Fibroblast of lung (primary cell): ENCODE data around the gene UBE2QL1. TPM values are rescaled to one million over a fixed set of nuclear protein-coding genes. Genes with fewer than 3 reads are reported as not detected.

Source experiments
- DNase-seq, 2 donors: peaks; one replicate each; pipeline versions ENCODE4 v3.0.0 to v3.0.0-alpha.2; 2010; ENCODE audit warnings: low read depth in 2 of 2
- H2AFZ ChIP-seq: 2 replicates; pipeline ENCODE4 v1.5.1; 2012; ENCODE audit warnings: low read length, control low read depth, inconsistent platforms
- H3K27ac ChIP-seq: 2 replicates; pipeline ENCODE4 v1.5.1; 2011; ENCODE audit warnings: low read length, control low read depth; ENCODE audit not compliant: insufficient read depth
- H3K27me3 ChIP-seq: 2 replicates; pipeline ENCODE4 v1.5.1; 2011; ENCODE audit warnings: mild to moderate bottlenecking, low read length; ENCODE audit not compliant: control insufficient read depth, insufficient read depth
- H3K36me3 ChIP-seq: 2 replicates; pipeline ENCODE4 v1.5.1; 2011; ENCODE audit warnings: low read length; ENCODE audit not compliant: control insufficient read depth, insufficient read depth
- H3K4me1 ChIP-seq: 2 replicates; pipeline ENCODE4 v1.5.1; 2011; ENCODE audit warnings: low read length; ENCODE audit not compliant: control insufficient read depth, insufficient read depth; ENCODE audit errors: extremely low read depth
- H3K4me2 ChIP-seq: 2 replicates; pipeline ENCODE4 v1.5.1; 2011; ENCODE audit warnings: low read length, control low read depth; ENCODE audit not compliant: insufficient read depth; ENCODE audit errors: extremely low read depth
- H3K4me3 ChIP-seq, 4 experiments: fragments of 200-600 bp in 1 of 4; sonication (generic) in 1 of 4; replicated peaks in 1 of 4; 2 replicates each; pipeline ENCODE4 v1.5.1; 2011 to 2016; ENCODE audit warnings: low read length in 4 of 4, low read depth in 3 of 4, mild to moderate bottlenecking in 3 of 4, control low read depth in 2 of 4, inconsistent platforms in 1 of 4, mixed read lengths in 1 of 4; ENCODE audit not compliant: insufficient read depth in 1 of 4; ENCODE audit errors: control extremely low read depth in 1 of 4
- H3K79me2 ChIP-seq: 2 replicates; pipeline ENCODE4 v1.5.1; 2012; ENCODE audit warnings: mild to moderate bottlenecking, low read length, inconsistent platforms; ENCODE audit not compliant: control insufficient read depth, insufficient read depth
- H3K9ac ChIP-seq: 2 replicates; pipeline ENCODE4 v1.5.1; 2011; ENCODE audit warnings: mild to moderate bottlenecking, low read length, control low read depth; ENCODE audit not compliant: insufficient read depth
- H3K9me3 ChIP-seq: 2 replicates; pipeline ENCODE4 v1.5.1; 2012; ENCODE audit warnings: low read depth, low read length; ENCODE audit not compliant: control insufficient read depth, insufficient read depth
- H4K20me1 ChIP-seq: 2 replicates; pipeline ENCODE4 v1.5.1; 2011; ENCODE audit warnings: low read length; ENCODE audit not compliant: control insufficient read depth, insufficient read depth; ENCODE audit errors: extremely low read depth
- EZH2 ChIP-seq: IDR thresholded peaks from 2 replicates; pipeline ENCODE4 v1.5.1; 2012; ENCODE audit warnings: low read length, control low read depth, mild to moderate bottlenecking; ENCODE audit errors: missing control alignments
- polyA plus RNA-seq, 2 donors: library from polyadenylated mRNA; depleted of rRNA in 1 of 2; stranded (reverse) in 1 of 2; unstranded in 1 of 2; fragments of >200 nt; gene quantifications; 2 replicates each; pipeline ENCODE4 v1.2.1, GENCODE V29; 2011 to 2012; ENCODE audit warnings: missing spikeins in 1 of 2
- total RNA-seq: library from RNA; depleted of rRNA; stranded (reverse); fragments of >200 nt; gene quantifications from 2 replicates; pipeline ENCODE4 v1.2.1, GENCODE V29; 2014
- TF ChIP-seq, protein P1 (sequence below), 2 donors: IDR thresholded peaks in 1 of 2; conservative IDR thresholded peaks in 1 of 2; 1 replicate in 1 of 2; 2 replicates in 1 of 2; pipeline ENCODE4 v1.5.1; 2011 to 2012; ENCODE audit warnings: low read length in 2 of 2, control low read depth in 1 of 2, inconsistent platforms in 1 of 2, low read depth in 1 of 2, mild to moderate bottlenecking in 1 of 2

The UBE2QL1 gene
- total and polyA plus RNA-seq, 2 donors (not counting 1 experiment from before 2014, with no cell fraction given): not detected

DNA sequence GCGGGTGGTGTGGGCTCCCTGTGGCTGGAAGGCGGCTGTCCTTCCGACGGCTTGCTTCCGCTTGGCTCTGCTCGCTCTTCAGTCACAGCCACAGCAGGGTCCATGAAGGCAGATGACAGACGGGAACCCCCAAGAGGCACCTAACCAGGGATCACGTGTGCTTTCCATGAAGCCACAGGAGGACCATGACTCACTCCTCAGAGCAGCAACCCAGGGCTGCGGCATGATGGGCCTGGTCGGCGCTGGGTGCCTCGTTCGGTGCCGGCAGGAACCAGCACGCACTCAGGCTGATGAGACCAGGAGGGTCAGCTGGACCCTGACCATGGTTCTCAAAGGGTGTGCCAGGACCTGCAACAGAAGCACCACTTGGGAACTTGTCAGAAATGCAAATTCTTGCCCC lies 37.5 kb upstream of the UBE2QL1 start:
- no peaks in the 10 kb centered on the region for H3K4me1 ChIP-seq
- H3K9ac ChIP-seq: no peak overlapping the region
- no peaks in the 10 kb centered on the region for H3K9me3 ChIP-seq
- TF ChIP-seq EZH2: no peak
- TF ChIP-seq, protein P1, sequence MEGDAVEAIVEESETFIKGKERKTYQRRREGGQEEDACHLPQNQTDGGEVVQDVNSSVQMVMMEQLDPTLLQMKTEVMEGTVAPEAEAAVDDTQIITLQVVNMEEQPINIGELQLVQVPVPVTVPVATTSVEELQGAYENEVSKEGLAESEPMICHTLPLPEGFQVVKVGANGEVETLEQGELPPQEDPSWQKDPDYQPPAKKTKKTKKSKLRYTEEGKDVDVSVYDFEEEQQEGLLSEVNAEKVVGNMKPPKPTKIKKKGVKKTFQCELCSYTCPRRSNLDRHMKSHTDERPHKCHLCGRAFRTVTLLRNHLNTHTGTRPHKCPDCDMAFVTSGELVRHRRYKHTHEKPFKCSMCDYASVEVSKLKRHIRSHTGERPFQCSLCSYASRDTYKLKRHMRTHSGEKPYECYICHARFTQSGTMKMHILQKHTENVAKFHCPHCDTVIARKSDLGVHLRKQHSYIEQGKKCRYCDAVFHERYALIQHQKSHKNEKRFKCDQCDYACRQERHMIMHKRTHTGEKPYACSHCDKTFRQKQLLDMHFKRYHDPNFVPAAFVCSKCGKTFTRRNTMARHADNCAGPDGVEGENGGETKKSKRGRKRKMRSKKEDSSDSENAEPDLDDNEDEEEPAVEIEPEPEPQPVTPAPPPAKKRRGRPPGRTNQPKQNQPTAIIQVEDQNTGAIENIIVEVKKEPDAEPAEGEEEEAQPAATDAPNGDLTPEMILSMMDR (conservative IDR thresholded peaks at IDR 0.05 in 1 of 2, IDR thresholded peaks at IDR 0.05 in 1 of 2; ENCODE audit: low read depth in 1 of 2, low read length in 2 of 2): no peak
- H4K20me1 ChIP-seq: no peaks in the 10 kb centered on the region
- no peak overlapping the region for H3K4me2 ChIP-seq
- H3K27ac ChIP-seq: no peak overlapping the region
- DNase-seq: no peak
- H2AFZ ChIP-seq: no peak overlapping the region
- H3K79me2 ChIP-seq: no peaks in the 10 kb centered on the region
- peaks cover 2% of the 10 kb centered on the region for H3K27me3 ChIP-seq
- no peaks in the 10 kb centered on the region for H3K36me3 ChIP-seq
- no peak overlapping the region for H3K4me3 ChIP-seq

DNA sequence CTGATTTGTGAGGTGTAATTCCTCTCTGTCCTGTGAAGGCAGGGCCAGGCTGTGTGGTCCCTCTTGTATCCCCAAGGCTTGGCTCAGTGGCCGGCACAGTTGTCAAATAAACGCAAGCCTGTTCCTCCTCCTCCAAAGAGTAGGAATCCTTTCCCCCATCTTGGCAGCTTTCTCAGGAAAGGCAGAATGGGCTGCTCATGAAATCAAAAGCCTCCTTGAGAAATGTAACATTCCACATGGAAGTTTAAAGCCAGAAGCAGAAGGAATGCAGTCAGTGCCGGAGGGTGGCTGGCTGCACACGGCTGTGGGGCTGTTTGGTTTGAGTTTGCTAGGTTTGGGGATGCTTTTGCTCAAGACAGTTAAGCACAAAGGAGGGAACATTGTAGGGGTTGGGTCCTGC lies 35.8 kb upstream of the UBE2QL1 start:
- peaks cover 2% of the 10 kb centered on the region for H3K27me3 ChIP-seq
- H3K27ac ChIP-seq: no peak overlapping the region
- H3K36me3 ChIP-seq: no peaks in the 10 kb centered on the region
- H3K79me2 ChIP-seq: no peaks in the 10 kb centered on the region
- H3K4me3 ChIP-seq: no peak overlapping the region
- no peak overlapping the region for H3K4me2 ChIP-seq
- H3K4me1 ChIP-seq: no peaks in the 10 kb centered on the region
- H3K9me3 ChIP-seq: no peaks in the 10 kb centered on the region
- no peaks in the 10 kb centered on the region for H4K20me1 ChIP-seq
- H3K9ac ChIP-seq: no peak overlapping the region
- no peak overlapping the region for H2AFZ ChIP-seq
- no peak for TF ChIP-seq EZH2
- TF ChIP-seq, protein P1 (conservative IDR thresholded peaks at IDR 0.05 in 1 of 2, IDR thresholded peaks at IDR 0.05 in 1 of 2; ENCODE audit: low read depth in 1 of 2, low read length in 2 of 2): no peak
- DNase-seq: no peak

DNA sequence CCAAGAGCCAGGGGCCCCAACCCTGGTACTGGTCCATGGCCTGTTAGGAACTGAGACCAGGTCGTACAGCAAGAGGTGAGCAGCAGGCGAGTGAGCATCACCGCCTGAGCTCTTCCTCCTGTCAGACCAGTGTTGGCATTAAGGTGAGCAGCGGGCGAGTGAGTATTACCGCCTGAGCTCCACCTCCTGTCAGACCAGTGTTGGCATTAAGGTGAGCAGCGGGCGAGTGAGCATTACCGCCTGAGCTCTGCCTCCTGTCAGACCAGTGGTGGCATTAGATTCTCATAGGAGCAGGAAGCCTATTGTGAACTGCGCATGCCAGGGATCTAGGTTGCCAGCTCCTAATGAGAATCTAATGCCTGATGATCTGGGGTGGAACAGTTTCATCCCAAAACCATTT lies 31.0 kb upstream of the UBE2QL1 start:
- no peak overlapping the region for H3K27ac ChIP-seq
- no peaks in the 10 kb centered on the region for H3K36me3 ChIP-seq
- no peak overlapping the region for H2AFZ ChIP-seq
- no peak overlapping the region for H3K4me2 ChIP-seq
- H3K27me3 ChIP-seq: peaks cover 2% of the 10 kb centered on the region
- H4K20me1 ChIP-seq: no peaks in the 10 kb centered on the region
- H3K9ac ChIP-seq: no peak overlapping the region
- no peaks in the 10 kb centered on the region for H3K9me3 ChIP-seq
- no peaks in the 10 kb centered on the region for H3K4me1 ChIP-seq
- no peak for TF ChIP-seq EZH2
- TF ChIP-seq, protein P1 (conservative IDR thresholded peaks at IDR 0.05 in 1 of 2, IDR thresholded peaks at IDR 0.05 in 1 of 2; ENCODE audit: low read depth in 1 of 2, low read length in 2 of 2): no peak
- H3K79me2 ChIP-seq: no peaks in the 10 kb centered on the region
- H3K4me3 ChIP-seq: no peak overlapping the region
- no peak for DNase-seq
